HTR-8/SVneo (cell line): Measurements from ENCODE around the gene CDC7.

Experiments used
- DNase-seq: peaks from one replicate; pipeline ENCODE4 v3.0.0; 2011; ENCODE audit warnings: low spot score, mixed read lengths; ENCODE audit not compliant: insufficient read length
- FAIRE-seq: peaks from 2 replicates; lab custom pipeline; 2011; peaks lifted over from hg19 to GRCh38; lab: Jason Lieb, UNC

The CDC7 gene

DNA sequence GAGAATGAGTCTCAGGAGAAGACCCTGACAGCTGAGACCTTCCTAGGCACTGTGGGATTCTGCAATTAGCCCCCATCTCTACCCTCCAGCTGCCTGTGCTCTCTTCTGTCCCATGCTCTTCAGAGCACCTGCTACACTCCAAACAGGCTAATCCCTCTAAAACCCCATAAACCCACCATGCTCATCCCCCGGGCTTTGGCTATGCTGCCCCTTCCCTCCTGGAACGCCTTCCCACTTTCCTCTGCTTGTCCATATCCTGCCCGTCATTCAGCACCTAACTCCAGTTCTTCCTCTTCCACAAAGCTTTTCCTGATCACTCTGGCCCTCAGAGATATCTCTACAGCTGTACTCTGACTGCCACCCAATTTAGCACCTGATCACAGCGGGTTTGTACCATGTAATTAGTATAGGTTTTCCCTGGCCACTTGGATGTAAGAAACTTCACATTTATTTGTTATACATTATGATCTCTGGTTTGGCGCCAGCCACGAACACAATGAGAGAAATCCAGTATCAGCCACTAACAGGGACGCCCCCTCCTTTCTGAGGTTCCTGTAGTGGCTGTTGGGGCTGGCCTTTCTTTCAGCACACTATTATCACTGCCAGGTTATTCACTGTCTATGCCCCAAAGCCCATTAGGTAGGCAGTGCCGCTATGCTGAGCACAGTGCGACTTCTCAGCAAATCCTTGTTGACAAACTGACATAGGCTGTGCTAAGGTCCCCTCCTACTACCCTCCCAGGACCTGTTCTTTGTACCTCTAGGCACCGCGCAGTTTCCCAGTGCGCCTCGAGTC is 45.1 kb downstream of the CDC7 start:
- no peak for FAIRE-seq
- DNase-seq, result no peak

- DNase-seq (no peak), FAIRE-seq (no peak)
Measured at GRCh38 chr1:91546301-91546581, 45.6 kb downstream of the CDC7 start.

DNA sequence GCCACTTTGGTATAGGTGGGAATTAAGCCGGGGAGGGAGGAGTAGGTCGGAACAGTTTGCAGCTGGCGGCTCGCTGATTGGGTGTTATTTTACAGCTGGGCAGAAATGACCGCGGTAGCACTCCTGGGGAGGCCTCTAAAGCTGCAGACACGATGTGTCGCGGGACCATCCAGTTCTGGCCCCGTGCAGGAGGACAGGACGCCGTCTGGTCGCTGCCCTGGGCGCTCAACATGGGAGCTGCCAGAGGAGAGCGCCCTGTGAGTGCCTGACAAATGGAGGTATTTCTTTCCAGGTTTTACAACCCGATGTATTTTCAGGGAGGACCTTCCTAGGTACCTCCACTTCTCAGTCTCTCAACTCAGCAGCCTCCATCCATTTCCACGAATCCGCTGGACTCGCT is 46.2 kb downstream of the CDC7 start:
- FAIRE-seq (no peak), DNase-seq (no peak)

GRCh38 chr1:91548376-91549040 is 47.9 kb downstream of the CDC7 start:
- FAIRE-seq (no peak), DNase-seq (no peak)

DNA sequence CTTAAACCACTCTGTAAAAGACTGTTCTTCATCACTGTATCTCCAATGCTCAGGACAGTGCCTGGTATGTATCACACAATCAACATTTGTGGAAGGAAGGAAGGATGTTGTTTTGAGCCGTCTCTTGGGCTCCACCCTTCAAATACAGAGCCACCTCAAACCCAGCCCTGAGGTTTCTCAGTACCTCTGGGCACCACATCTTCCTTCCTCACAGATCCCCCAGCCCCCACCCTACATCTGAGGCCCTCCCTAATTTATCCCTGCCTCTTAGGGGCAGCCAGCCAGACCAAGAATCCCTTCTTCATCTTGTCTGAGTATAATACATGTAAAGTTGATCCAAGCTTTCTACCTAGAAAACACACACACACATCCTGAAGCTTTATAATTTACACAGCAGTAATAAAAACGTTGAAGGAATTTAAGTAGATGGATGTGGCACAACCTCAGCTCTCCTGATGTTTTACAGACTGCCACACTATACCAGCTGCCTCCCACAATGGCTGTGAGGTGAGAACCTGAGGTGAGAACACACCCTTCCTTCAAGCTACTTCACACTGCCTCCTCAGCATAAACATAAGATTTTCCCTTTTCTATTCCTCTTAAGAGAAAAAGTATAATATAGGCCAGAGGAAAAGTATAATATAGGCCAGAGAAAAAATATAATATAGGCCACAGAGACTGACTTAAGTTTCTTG is 48.5 kb downstream of the CDC7 start:
- FAIRE-seq (no peak), DNase-seq (no peak)

DNA sequence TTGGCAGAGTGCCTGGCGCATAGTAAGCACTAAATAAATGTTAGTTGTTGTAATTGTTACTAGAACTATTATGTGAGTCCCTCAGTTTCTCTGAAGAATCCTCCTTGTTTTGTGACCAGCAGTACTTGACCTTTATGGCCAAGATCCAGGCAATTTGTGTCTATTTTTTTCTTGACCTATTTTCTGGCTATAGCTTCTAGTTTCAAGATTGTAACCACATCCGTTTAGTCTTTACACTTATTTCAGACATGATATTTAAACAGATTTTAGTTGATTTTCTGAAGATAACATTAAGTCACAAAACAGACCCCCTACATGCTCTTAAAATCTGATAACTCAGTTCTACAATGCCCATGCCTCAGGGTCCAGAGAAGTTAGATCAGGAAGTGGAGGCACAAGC is 50.3 kb downstream of the CDC7 start:
- no peak for DNase-seq
- no peak for FAIRE-seq

DNA sequence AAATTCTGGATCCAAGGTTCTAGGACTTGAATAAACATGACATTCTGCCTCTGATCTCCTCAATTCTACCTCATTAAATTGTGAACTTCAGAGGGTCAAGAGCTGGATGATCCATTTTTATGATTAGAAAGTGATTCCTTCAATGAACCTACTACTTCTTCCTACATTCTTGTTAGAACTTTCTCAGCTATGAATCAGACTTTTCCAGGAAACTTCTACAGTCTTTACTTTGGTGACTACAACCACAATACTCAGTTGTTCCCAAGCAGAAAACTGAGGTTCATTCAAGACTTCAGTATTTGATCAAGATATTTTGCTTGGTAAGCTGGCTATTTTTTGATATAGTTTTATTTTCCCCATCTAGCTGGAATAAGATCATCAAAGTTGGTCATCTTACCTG is 51.4 kb downstream of the CDC7 start:
- no peak for DNase-seq
- FAIRE-seq, result no peak

DNA sequence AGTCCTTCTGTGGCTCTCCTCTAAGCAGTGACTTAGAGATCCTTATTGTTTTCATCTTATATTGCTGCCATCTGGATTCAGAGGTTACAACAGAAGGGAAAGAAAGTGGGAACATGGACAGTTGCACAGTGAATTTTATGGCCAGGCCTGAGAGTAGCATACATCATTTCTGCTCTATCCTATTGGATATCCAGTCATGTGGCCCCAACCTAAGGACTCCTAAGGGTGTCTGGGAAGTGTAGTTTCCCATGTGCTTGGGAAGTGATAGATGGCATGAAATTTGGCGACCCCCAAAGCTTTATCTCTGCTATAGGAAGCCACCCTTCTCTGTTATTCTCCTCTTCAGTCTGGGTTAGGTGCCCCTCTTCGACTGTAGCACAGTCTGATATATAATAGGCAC is 51.9 kb downstream of the CDC7 start:
- DNase-seq (no peak), FAIRE-seq (no peak)

DNA sequence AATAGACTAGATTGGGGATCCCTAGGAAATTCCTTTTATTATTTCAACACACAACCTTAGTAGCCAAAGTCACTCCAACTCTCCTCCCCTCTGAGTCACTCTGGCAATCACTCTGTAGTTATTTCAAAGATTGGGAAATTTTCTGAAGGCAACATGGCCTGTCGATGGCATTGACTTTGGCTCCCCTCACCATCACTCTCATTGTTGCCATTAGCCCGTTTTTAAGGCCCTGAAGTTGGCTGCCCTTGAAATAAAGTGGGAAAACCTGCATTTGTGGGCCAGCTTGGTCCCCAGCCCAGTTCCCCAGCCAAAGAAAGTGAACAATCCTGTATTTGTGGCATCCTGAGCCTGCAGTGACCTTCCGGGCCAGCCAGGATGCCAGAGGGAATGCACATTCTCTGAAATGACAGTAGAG is 52.5 kb downstream of the CDC7 start:
- no peak for DNase-seq
- no peak for FAIRE-seq

DNA sequence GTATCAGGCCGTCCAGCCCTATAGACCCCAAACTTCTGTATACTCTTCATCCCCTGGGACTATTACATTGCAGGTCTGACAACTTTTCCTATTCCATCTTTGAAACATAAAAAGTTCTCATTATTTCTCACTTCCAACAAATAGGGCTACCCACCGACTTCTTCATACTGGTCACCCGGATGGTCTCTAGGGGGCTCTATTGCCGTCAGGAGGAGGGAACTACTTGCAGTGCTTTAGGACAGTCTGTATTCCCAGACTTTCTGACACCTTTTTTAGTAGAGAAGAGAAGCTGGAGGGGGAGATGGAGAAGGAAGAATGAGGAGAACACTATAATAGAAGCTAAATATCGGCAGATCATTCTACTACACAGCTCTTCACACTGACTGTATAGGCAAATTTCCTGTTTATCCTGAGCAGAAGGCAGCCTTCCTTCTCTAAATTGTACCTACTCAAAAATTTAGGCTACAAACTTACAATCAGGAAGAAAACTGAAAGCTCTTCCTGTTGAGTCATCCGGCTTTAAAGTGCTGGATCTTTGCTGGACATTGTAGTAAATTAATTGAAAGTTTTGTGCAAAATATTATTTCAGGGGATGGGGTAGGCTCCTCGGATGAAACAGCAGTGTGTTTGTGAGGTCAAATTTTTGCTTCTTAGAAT is 54.6 kb downstream of the CDC7 start:
- DNase-seq (no peak), FAIRE-seq (no peak)

DNA sequence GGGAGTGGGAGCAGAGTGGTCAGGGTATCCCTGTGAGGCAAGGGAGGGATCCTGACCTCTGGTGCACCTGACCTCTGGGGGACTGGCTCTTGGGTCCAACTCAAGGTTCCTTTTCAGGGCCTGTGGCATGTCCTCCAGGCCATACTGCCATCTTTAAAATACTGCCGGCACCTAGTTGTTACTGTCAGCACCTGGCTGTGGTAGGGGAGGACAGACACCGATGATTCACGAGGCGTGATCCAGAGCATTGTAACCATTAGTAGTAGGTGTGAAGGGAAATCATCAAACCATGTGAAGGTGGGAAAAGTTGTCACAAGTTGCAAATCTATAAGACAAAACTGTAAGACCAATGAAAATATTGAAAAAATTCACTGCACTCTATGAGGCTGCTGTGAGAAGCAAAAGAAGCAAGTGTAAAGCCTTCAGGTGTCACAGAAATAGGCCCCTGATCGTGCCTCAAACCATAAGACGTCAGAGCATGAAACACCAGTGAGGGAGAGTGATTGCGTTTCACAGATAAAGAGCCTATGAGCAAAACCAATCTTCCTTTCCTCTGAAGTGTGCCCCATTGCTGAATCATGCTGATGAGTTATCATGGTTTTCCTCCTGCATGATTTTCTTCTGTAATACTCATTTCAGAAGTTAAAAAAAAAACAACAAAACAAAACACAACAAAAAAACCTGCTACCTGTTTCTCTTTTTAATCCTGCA is 55.3 kb downstream of the CDC7 start:
- DNase-seq (no peak), FAIRE-seq (no peak)

DNA sequence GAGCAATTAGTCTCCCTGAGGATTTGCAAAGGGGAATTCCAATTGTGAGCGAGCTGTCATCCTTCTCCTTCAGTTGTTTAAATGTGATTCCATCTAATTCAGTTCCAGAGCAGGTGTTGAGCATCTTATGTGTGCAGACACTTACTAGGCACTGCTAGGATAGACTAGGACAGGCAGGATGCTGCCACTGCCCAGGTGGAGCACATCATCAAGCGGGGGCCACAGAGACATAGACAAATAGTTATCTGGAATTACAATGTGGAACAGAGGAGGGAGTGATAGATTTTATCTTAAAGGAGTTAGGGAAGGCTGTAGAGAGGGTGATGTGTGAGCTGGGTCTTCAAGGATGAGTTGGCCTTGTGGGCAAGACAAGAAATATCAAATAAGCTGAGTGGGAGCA is 55.9 kb downstream of the CDC7 start:
- DNase-seq (no peak), FAIRE-seq (no peak)

- FAIRE-seq (no peak), DNase-seq (no peak)
Measured at GRCh38 chr1:91557039-91557690, 56.5 kb downstream of the CDC7 start.

- DNase-seq, result no peak
- FAIRE-seq, result no peak
Measured at GRCh38 chr1:91557826-91558225, 57.2 kb downstream of the CDC7 start.

- FAIRE-seq (no peak), DNase-seq (no peak)
Measured at GRCh38 chr1:91559046-91559750, 58.5 kb downstream of the CDC7 start.

DNA sequence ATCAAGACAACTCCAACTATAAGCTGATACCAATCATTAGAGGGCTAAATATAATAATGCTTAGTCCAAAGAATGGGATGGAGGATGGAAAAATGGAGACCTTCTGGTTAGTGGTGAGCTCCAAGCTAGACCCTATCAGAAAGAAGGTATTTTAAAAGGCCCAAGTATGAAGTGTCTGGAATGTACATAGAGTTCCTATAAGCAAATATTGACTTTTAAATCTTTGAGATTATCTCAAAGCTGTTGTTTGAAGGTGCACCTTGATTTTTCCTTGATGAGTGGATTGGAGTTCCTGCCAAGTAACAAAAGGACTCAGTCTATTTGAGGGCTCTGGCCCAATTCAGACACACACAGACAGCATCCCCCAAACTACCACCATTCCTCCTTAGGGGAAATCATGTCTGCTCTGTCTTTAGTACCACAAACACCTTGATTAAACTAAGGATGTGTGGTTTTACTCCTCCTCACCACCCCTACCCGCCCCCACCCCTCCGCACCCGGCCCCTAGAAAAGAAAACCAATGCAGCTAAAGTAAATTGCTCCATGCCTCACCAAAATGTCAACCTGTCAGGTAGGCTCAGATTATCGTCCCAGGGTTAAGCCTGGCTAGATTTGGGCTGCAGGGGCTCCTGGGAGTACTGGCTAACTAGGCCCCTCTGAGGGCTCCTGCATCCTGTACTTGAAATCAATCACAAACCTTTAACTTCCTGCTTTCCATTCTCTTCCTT is 59.4 kb downstream of the CDC7 start:
- FAIRE-seq (no peak), DNase-seq (no peak)

DNA sequence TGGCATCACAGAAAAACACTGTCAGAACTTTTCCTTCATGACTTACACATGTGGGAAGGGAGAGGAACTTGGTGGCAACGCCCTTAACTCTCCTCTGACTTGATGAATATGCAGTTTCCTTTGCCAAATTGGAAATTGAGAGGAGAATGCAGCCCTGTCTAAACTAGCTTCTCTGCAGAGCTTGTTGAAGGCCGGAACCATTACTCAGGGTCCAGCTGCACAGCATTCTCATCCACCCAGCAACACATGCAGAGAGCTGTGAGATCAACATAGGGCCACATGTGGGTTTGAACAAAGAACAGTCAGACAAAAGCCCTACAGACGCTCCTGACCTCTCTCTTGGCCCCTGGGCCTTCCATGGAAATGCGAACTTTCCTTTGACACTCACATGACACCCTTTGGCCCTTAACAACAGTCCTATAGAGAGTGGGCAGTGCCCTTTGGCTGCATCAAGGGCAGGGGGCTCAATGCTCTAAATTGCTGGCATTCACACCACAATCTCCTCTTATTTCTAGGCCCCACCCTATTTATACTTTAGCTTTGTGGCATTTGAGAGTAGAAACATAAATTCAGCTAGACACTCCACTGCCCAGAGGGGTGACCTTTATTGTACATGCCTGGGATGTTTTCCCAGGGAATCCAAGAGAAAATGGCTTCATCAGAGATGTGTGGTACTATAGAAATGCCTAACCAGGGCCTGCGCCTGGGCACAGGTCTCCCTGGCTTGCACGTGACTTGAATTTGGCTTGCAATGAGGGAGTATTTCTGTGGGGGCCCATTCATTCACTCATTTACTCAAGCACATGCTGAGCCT is 64.4 kb downstream of the CDC7 start:
- DNase-seq (no peak), FAIRE-seq (no peak)

- FAIRE-seq, result no peak
- DNase-seq, result no peak
Measured at GRCh38 chr1:91567583-91567982, 66.9 kb downstream of the CDC7 start.
